Activated T-cell treated with anti-CD3 and anti-CD28 coated beads, Interleukin-2, amount 50 U/mL, for 72 hours (primary cell): ENCODE measurements around the gene NGFR. TPM values are rescaled to one million over a fixed set of nuclear protein-coding genes. Genes with fewer than 3 reads are reported as not detected.

ENCODE experiments used
- ATAC-seq, 2 donors: fragments of 150-1000 bp; cut with Tn5 transposase; replicated peaks in 1 of 2; 2 replicates each; pipeline ENCODE4 v1.10.0; 2021; ENCODE audit warnings: moderate library complexity in 2 of 2, mild to moderate bottlenecking in 1 of 2
- DNase-seq, 2 donors: peaks; one replicate each; pipeline ENCODE4 v3.0.0; 2021 to 2022; ENCODE audit warnings: mixed read lengths in 1 of 2
- H3K27ac Mint-ChIP-seq: one replicate; pipeline ENCODE4 v1.8.0; 2022; ENCODE audit warnings: mild to moderate bottlenecking, moderate library complexity, mixed read lengths
- H3K27me3 Mint-ChIP-seq: one replicate; pipeline ENCODE4 v1.8.0; 2022; ENCODE audit warnings: low read depth, mixed read lengths
- H3K36me3 Mint-ChIP-seq, 2 donors: one replicate each; pipeline ENCODE4 v1.8.0; 2022; ENCODE audit warnings: mixed read lengths in 2 of 2, mild to moderate bottlenecking in 1 of 2; ENCODE audit not compliant: insufficient read depth in 2 of 2
- H3K4me1 Mint-ChIP-seq: one replicate; pipeline ENCODE4 v1.8.0; 2022; ENCODE audit warnings: low read depth, mixed read lengths
- H3K4me3 Mint-ChIP-seq, 2 donors: one replicate each; pipeline ENCODE4 v1.8.0; 2022; ENCODE audit warnings: mild to moderate bottlenecking in 2 of 2, mixed read lengths in 2 of 2, moderate library complexity in 2 of 2
- H3K9me3 Mint-ChIP-seq, 2 donors: one replicate each; pipeline ENCODE4 v1.8.0; 2022; ENCODE audit warnings: mixed read lengths in 2 of 2
- total RNA-seq, 2 donors: library from RNA; stranded (reverse); gene quantifications; one replicate each; pipeline ENCODE4 v1.2.3, GENCODE V29; 2022

Gene NGFR
- total RNA-seq, 2 donors from 2014 or later = 0.14 to 0.28 TPM

- Mint-ChIP-seq H3K27ac (no peak overlapping the region), H3K4me3 (no peak overlapping the region), H3K36me3 (no peaks in the 10 kb centered on the region), H3K4me1 (no peaks in the 10 kb centered on the region), H3K27me3 (peaks cover 29% of the 10 kb centered on the region), H3K9me3 (no peaks in the 10 kb centered on the region)
- DNase-seq (no peak), ATAC-seq (no peak)
Measured at GRCh38 chr17:49508061-49508865, 13.2 kb downstream of the NGFR start.

GRCh38 chr17:49508866-49509587, 13.9 kb downstream of the NGFR start:
- Mint-ChIP-seq H3K4me3 (no peak overlapping the region), H3K9me3 (no peaks in the 10 kb centered on the region), H3K27me3 (peaks cover 21% of the 10 kb centered on the region), H3K4me1 (no peaks in the 10 kb centered on the region), H3K27ac (no peak overlapping the region), H3K36me3 (no peaks in the 10 kb centered on the region)
- ATAC-seq (no peak), DNase-seq (no peak)

- Mint-ChIP-seq H3K4me3 (no peak overlapping the region), H3K27ac (no peak overlapping the region), H3K27me3 (peaks cover 16% of the 10 kb centered on the region), H3K9me3 (no peaks in the 10 kb centered on the region), H3K36me3 (no peaks in the 10 kb centered on the region), H3K4me1 (no peaks in the 10 kb centered on the region)
- ATAC-seq (no peak), DNase-seq (no peak)
Measured at GRCh38 chr17:49509588-49509917, 14.5 kb downstream of the NGFR start.

- DNase-seq (no peak), ATAC-seq (no peak)
- Mint-ChIP-seq H3K27me3 (peaks cover 13% of the 10 kb centered on the region), H3K4me3 (no peak overlapping the region), H3K36me3 (no peaks in the 10 kb centered on the region), H3K27ac (no peak overlapping the region), H3K9me3 (no peaks in the 10 kb centered on the region), H3K4me1 (no peaks in the 10 kb centered on the region)
Measured at GRCh38 chr17:49510059-49510719, 15.1 kb downstream of the NGFR start.

GRCh38 chr17:49510720-49511110, 15.6 kb downstream of the NGFR start:
- Mint-ChIP-seq H3K4me1 (no peaks in the 10 kb centered on the region), H3K4me3 (no peak overlapping the region), H3K36me3 (no peaks in the 10 kb centered on the region), H3K27me3 (peaks cover 8% of the 10 kb centered on the region), H3K9me3 (no peaks in the 10 kb centered on the region), H3K27ac (no peak overlapping the region)
- ATAC-seq = no peak
- DNase-seq = no peak

GRCh38 chr17:49511810-49512209, 16.7 kb downstream of the NGFR start:
- Mint-ChIP-seq H3K36me3 (no peaks in the 10 kb centered on the region), H3K4me1 (no peaks in the 10 kb centered on the region), H3K27me3 (peaks cover 6% of the 10 kb centered on the region), H3K9me3 (no peaks in the 10 kb centered on the region), H3K27ac (no peak overlapping the region), H3K4me3 (no peak overlapping the region)
- no peak for DNase-seq
- ATAC-seq = no peak

GRCh38 chr17:49512296-49513043, 17.4 kb downstream of the NGFR start:
- H3K4me3 Mint-ChIP-seq = no peak overlapping the region
- ATAC-seq = no peak
- no peak for DNase-seq

GRCh38 chr17:49513044-49513395, 17.9 kb downstream of the NGFR start:
- Mint-ChIP-seq H3K4me1 (no peaks in the 10 kb centered on the region), H3K4me3 (no peak overlapping the region), H3K9me3 (no peaks in the 10 kb centered on the region), H3K36me3 (no peaks in the 10 kb centered on the region), H3K27me3 (no peaks in the 10 kb centered on the region), H3K27ac (no peak overlapping the region)
- no peak for ATAC-seq
- no peak for DNase-seq

More at GRCh38 chr17:49512296-49513043, 17.4 kb downstream of the NGFR start:
- H3K36me3 Mint-ChIP-seq = no peaks in the 10 kb centered on the region
- H3K9me3 Mint-ChIP-seq = no peaks in the 10 kb centered on the region
- no peaks in the 10 kb centered on the region for H3K4me1 Mint-ChIP-seq
- H3K27ac Mint-ChIP-seq = no peak overlapping the region
- no peaks in the 10 kb centered on the region for H3K27me3 Mint-ChIP-seq

GRCh38 chr17:49513641-49514040, 18.5 kb downstream of the NGFR start:
- Mint-ChIP-seq H3K4me1 (no peaks in the 10 kb centered on the region), H3K9me3 (no peaks in the 10 kb centered on the region), H3K36me3 (no peaks in the 10 kb centered on the region), H3K27me3 (no peaks in the 10 kb centered on the region), H3K27ac (no peak overlapping the region), H3K4me3 (no peak overlapping the region)
- no peak for DNase-seq
- no peak for ATAC-seq

GRCh38 chr17:49514071-49514721, 19.1 kb downstream of the NGFR start:
- no peak overlapping the region for H3K4me3 Mint-ChIP-seq
- H3K27ac Mint-ChIP-seq = no peak overlapping the region
- DNase-seq = no peak
- H3K36me3 Mint-ChIP-seq = no peaks in the 10 kb centered on the region
- no peaks in the 10 kb centered on the region for H3K4me1 Mint-ChIP-seq
- no peaks in the 10 kb centered on the region for H3K9me3 Mint-ChIP-seq
- ATAC-seq = no peak
- no peaks in the 10 kb centered on the region for H3K27me3 Mint-ChIP-seq

- no peak overlapping the region for H3K27ac Mint-ChIP-seq
Measured at GRCh38 chr17:49515196-49515770, 20.2 kb downstream of the NGFR start.

GRCh38 chr17:49516180-49516579, 21.1 kb downstream of the NGFR start:
- Mint-ChIP-seq H3K27ac (no peak overlapping the region), H3K27me3 (no peaks in the 10 kb centered on the region), H3K36me3 (no peaks in the 10 kb centered on the region), H3K9me3 (no peaks in the 10 kb centered on the region), H3K4me1 (no peaks in the 10 kb centered on the region), H3K4me3 (no peak overlapping the region)
- no peak for ATAC-seq
- DNase-seq = no peak

More at GRCh38 chr17:49515196-49515770, 20.2 kb downstream of the NGFR start:
- no peaks in the 10 kb centered on the region for H3K36me3 Mint-ChIP-seq
- H3K27me3 Mint-ChIP-seq = no peaks in the 10 kb centered on the region
- DNase-seq = no peak
- no peak for ATAC-seq
- no peaks in the 10 kb centered on the region for H3K4me1 Mint-ChIP-seq
- no peaks in the 10 kb centered on the region for H3K9me3 Mint-ChIP-seq
- H3K4me3 Mint-ChIP-seq = no peak overlapping the region
